SK-N-MC (cell line): ENCODE results near the gene ZNF69.
"Not testable (repeated sequence)": the region's sequence is repeated elsewhere in the genome, so short reads cannot be mapped to it uniquely, and the experiment has no call there.

Experiments
- DNase-seq: peaks from one replicate; pipeline ENCODE4 v3.0.0-alpha.2; 2011; ENCODE audit warnings: low read depth, low spot score
- H3K27ac ChIP-seq: fragments of 200-600 bp; sonication (generic); 2 replicates; pipeline ENCODE4 v1.5.1; 2016; ENCODE audit warnings: mixed run types
- H3K36me3 ChIP-seq: fragments of 200-600 bp; sonication (generic); 2 replicates; pipeline ENCODE4 v1.6.1; 2017; ENCODE audit warnings: antibody characterized with exemption, low read length, mixed read lengths; ENCODE audit not compliant: insufficient read depth
- H3K4me3 ChIP-seq: fragments of 200-600 bp; sonication (generic); 2 replicates; pipeline ENCODE4 v1.5.1; 2016
- H3K9ac ChIP-seq: fragments of 200-600 bp; sonication (generic); 2 replicates; pipeline ENCODE4 v1.8.0; 2017; ENCODE audit warnings: mixed run types, mixed read lengths; ENCODE audit not compliant: insufficient read length
- H3K9me3 ChIP-seq: fragments of 200-600 bp; sonication (generic); 2 replicates; pipeline ENCODE4 v1.6.1; 2017; ENCODE audit warnings: low read depth, mild to moderate bottlenecking, antibody characterized with exemption, low read length, moderate library complexity, mixed read lengths
- EZH2 ChIP-seq: fragments of 200-600 bp; sonication (generic); IDR thresholded peaks from one replicate; pipeline ENCODE4 v1.6.1; 2017; ENCODE audit warnings: antibody characterized with exemption
- FOXP2 ChIP-seq: optimal IDR thresholded peaks from 2 replicates; pipeline ENCODE3; 2011; ENCODE audit warnings: mild to moderate bottlenecking, moderate library complexity; ENCODE audit not compliant: insufficient read depth; ENCODE audit errors: extremely low read length, control extremely low read depth
- POLR2AphosphoS5 ChIP-seq: IDR thresholded peaks from 2 replicates; pipeline ENCODE4 v1.6.1; 2012; ENCODE audit warnings: mild to moderate bottlenecking, low read depth, low read length, borderline replicate concordance

The ZNF69 gene

GRCh38 chr19:11942843-11943108 is 55.2 kb downstream of the ZNF69 start:
- TF ChIP-seq EZH2 (no peak), FOXP2 (no peak), POLR2AphosphoS5 (no peak)
- peaks cover 35% of the 10 kb centered on the region for H3K9me3 ChIP-seq
- H3K36me3 ChIP-seq = peaks cover 67% of the 10 kb centered on the region

GRCh38 chr19:11944656-11945055 is 57.1 kb downstream of the ZNF69 start:
- TF ChIP-seq POLR2AphosphoS5 (no peak), FOXP2 (no peak), EZH2 (no peak)
- H3K36me3 ChIP-seq = peaks cover 82% of the 10 kb centered on the region
- peaks cover 47% of the 10 kb centered on the region for H3K9me3 ChIP-seq
- no peak for DNase-seq
- no peak overlapping the region for H3K4me3 ChIP-seq
- no peak overlapping the region for H3K27ac ChIP-seq
- no peak overlapping the region for H3K9ac ChIP-seq

More at GRCh38 chr19:11942843-11943108, 55.2 kb downstream of the ZNF69 start:
- DNase-seq = no peak
- Histone ChIP-seq H3K4me3 (no peak overlapping the region), H3K9ac (no peak overlapping the region), H3K27ac (no peak overlapping the region)

GRCh38 chr19:11948646-11949045 is 61.1 kb downstream of the ZNF69 start:
- Histone ChIP-seq H3K27ac (no peak overlapping the region), H3K9ac (no peak overlapping the region), H3K4me3 (no peak overlapping the region; the same call in 1 of the 2 replicates), H3K9me3 (peaks cover 52% of the 10 kb centered on the region), H3K36me3 (peaks cover 79% of the 10 kb centered on the region)
- no peak for TF ChIP-seq FOXP2
- TF ChIP-seq POLR2AphosphoS5 = no peak
- TF ChIP-seq EZH2 = no peak
- DNase-seq = no peak

- no peak overlapping the region for H3K27ac ChIP-seq
- H3K9ac ChIP-seq = no peak overlapping the region
- DNase-seq = no peak
- H3K4me3 ChIP-seq = no peak overlapping the region; the same call in 1 of the 2 replicates
- H3K9me3 ChIP-seq = peaks cover 52% of the 10 kb centered on the region
- TF ChIP-seq POLR2AphosphoS5 (no peak), EZH2 (no peak), FOXP2 (no peak)
- H3K36me3 ChIP-seq = peaks cover 74% of the 10 kb centered on the region
Observed at GRCh38 chr19:11949201-11949600, 61.6 kb downstream of the ZNF69 start.

GRCh38 chr19:11949614-11950080 is 62.1 kb downstream of the ZNF69 start:
- Histone ChIP-seq H3K36me3 (peaks cover 70% of the 10 kb centered on the region), H3K9me3 (peaks cover 48% of the 10 kb centered on the region)
- not testable (repeated sequence) for H3K9ac ChIP-seq, H3K27ac ChIP-seq, DNase-seq, H3K4me3 ChIP-seq

- Histone ChIP-seq H3K4me3 (no peak overlapping the region), H3K9ac (no peak overlapping the region), H3K27ac (no peak overlapping the region), H3K36me3 (peaks cover 65% of the 10 kb centered on the region), H3K9me3 (peaks cover 48% of the 10 kb centered on the region)
- no peak for TF ChIP-seq FOXP2
- no peak for TF ChIP-seq EZH2
- TF ChIP-seq POLR2AphosphoS5 = no peak
- DNase-seq = no peak
Observed at GRCh38 chr19:11950312-11950711, 62.7 kb downstream of the ZNF69 start.
